OCI-LY1 (cell line): ENCODE results near the gene MRS2.

Experiments
- H2AFZ ChIP-seq: fragments of 200-600 bp; sonication (generic), shearing (Covaris generic); 2 replicates; pipeline ENCODE4 v1.6.0; 2014; ENCODE audit warnings: antibody characterized with exemption, mild to moderate bottlenecking, low read length
- H3F3A ChIP-seq: fragments of 200-600 bp; sonication (generic), shearing (Covaris generic); 2 replicates; pipeline ENCODE4 v1.6.0; 2014; ENCODE audit warnings: mild to moderate bottlenecking, antibody characterized with exemption, low read length, moderate library complexity; ENCODE audit not compliant: insufficient read depth
- H3K27ac ChIP-seq: fragments of 200-600 bp; sonication (generic); 2 replicates; pipeline ENCODE4 v1.5.1; 2014; ENCODE audit warnings: low read length, mixed run types, mild to moderate bottlenecking, low read depth; ENCODE audit not compliant: poor library complexity, severe bottlenecking
- H3K27me3 ChIP-seq: fragments of 200-600 bp; sonication (generic); 2 replicates; pipeline ENCODE4 v1.6.0; 2014; ENCODE audit warnings: antibody characterized with exemption, mild to moderate bottlenecking, low read length, moderate library complexity; ENCODE audit not compliant: insufficient read depth
- H3K36me3 ChIP-seq: fragments of 200-600 bp; sonication (generic); 2 replicates; pipeline ENCODE4 v1.6.1; 2014; ENCODE audit warnings: mild to moderate bottlenecking, antibody characterized with exemption, low read length, moderate library complexity, mixed read lengths; ENCODE audit not compliant: insufficient read depth
- H3K4me1 ChIP-seq: fragments of 200-600 bp; sonication (generic); 2 replicates; pipeline ENCODE4 v1.5.1; 2014; ENCODE audit warnings: mild to moderate bottlenecking, low read length, moderate library complexity; ENCODE audit not compliant: insufficient read depth, severe bottlenecking
- H3K4me2 ChIP-seq: fragments of 200-600 bp; sonication (generic), shearing (Covaris generic); 2 replicates; pipeline ENCODE4 v1.6.1; 2014; ENCODE audit warnings: low read length
- H3K4me3 ChIP-seq: fragments of 200-600 bp; sonication (generic); 2 replicates; pipeline ENCODE4 v1.5.1; 2014; ENCODE audit warnings: low read length, low read depth, mild to moderate bottlenecking, mixed read lengths; ENCODE audit not compliant: poor library complexity, severe bottlenecking
- H3K79me2 ChIP-seq: fragments of 200-600 bp; shearing (Covaris generic); 2 replicates; pipeline ENCODE4 v1.6.1; 2016; ENCODE audit warnings: mixed run types, low read length, mixed read lengths; ENCODE audit not compliant: insufficient read depth
- H3K9ac ChIP-seq: fragments of 200-600 bp; sonication (generic), shearing (Covaris generic); 2 replicates; pipeline ENCODE4 v1.6.1; 2014; ENCODE audit warnings: mild to moderate bottlenecking, low read length, mixed read lengths
- H3K9me2 ChIP-seq: fragments of 200-600 bp; sonication (generic), shearing (Covaris generic); 2 replicates; pipeline ENCODE4 v1.6.1; 2014; ENCODE audit warnings: low read depth, mild to moderate bottlenecking, low read length, mixed read lengths
- H3K9me3 ChIP-seq: fragments of 200-600 bp; shearing (Covaris generic); 2 replicates; pipeline ENCODE4 v1.6.1; 2014; ENCODE audit warnings: low read length, mixed read lengths
- H4K20me1 ChIP-seq: fragments of 200-600 bp; sonication (generic), shearing (Covaris generic); 2 replicates; pipeline ENCODE4 v1.6.0; 2016; ENCODE audit warnings: mild to moderate bottlenecking, low read length; ENCODE audit not compliant: insufficient read depth
- EZH2 ChIP-seq: fragments of 200-600 bp; sonication (generic), shearing (Covaris generic); IDR thresholded peaks from 2 replicates; pipeline ENCODE4 v1.8.0; 2017; ENCODE audit warnings: borderline replicate concordance, mixed run types, mild to moderate bottlenecking, antibody characterized with exemption, low read length, moderate library complexity, mixed read lengths
- TF ChIP-seq, protein P1 (sequence below): fragments of 200-600 bp; sonication (generic), shearing (Covaris generic); IDR thresholded peaks from 2 replicates; pipeline ENCODE4 v1.5.1; 2017; ENCODE audit warnings: mild to moderate bottlenecking, antibody characterized with exemption, low read length, moderate library complexity, mixed read lengths

Gene MRS2

DNA sequence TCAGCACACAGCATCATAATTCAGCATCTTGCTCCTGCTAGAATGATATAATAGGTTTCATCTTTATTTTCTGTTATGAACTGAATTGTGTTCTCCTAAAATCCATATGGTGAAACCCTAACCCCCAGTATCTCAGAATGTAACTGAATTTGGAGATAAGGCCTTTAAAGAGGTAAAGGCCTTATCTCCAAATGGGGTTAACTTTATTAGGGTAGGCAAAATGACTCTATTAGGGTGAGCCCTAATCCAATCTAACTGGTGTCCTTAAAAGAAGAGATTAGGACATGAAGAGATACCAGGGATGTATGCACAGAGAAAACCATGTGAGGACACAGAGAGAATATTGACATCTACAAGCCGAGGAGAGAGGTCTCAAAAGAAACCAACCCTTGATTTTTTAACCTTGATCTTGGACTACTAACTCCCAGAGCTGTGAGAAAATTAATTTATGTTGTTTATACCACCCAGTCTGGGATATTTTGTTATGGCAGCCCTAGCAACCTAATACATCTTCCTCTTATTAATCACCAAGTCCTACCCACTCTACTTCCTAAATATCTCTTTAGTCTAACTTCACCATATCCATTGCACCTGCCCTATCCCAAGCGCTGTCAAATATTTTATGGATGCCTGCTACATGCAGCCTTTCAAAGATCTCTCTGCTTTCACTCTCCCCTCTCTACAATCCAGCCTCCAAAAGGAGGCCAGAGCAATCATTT, 8.5 kb upstream of the MRS2 start:
- Histone ChIP-seq H3F3A (no peaks in the 10 kb centered on the region), H3K9me3 (peaks cover 12% of the 10 kb centered on the region), H3K4me3 (no peak overlapping the region), H3K27ac (no peak overlapping the region), H3K4me1 (peaks cover 11% of the 10 kb centered on the region), H4K20me1 (no peaks in the 10 kb centered on the region), H3K4me2 (no peak overlapping the region), H3K9ac (no peak overlapping the region), H3K79me2 (no peaks in the 10 kb centered on the region), H3K27me3 (peaks cover 3% of the 10 kb centered on the region; the same call in 1 of the 2 replicates), H3K9me2 (no peaks in the 10 kb centered on the region), H2AFZ (no peak overlapping the region), H3K36me3 (no peaks in the 10 kb centered on the region)
- TF ChIP-seq, protein P1, sequence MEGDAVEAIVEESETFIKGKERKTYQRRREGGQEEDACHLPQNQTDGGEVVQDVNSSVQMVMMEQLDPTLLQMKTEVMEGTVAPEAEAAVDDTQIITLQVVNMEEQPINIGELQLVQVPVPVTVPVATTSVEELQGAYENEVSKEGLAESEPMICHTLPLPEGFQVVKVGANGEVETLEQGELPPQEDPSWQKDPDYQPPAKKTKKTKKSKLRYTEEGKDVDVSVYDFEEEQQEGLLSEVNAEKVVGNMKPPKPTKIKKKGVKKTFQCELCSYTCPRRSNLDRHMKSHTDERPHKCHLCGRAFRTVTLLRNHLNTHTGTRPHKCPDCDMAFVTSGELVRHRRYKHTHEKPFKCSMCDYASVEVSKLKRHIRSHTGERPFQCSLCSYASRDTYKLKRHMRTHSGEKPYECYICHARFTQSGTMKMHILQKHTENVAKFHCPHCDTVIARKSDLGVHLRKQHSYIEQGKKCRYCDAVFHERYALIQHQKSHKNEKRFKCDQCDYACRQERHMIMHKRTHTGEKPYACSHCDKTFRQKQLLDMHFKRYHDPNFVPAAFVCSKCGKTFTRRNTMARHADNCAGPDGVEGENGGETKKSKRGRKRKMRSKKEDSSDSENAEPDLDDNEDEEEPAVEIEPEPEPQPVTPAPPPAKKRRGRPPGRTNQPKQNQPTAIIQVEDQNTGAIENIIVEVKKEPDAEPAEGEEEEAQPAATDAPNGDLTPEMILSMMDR, result no peak
- no peak for TF ChIP-seq EZH2

DNA sequence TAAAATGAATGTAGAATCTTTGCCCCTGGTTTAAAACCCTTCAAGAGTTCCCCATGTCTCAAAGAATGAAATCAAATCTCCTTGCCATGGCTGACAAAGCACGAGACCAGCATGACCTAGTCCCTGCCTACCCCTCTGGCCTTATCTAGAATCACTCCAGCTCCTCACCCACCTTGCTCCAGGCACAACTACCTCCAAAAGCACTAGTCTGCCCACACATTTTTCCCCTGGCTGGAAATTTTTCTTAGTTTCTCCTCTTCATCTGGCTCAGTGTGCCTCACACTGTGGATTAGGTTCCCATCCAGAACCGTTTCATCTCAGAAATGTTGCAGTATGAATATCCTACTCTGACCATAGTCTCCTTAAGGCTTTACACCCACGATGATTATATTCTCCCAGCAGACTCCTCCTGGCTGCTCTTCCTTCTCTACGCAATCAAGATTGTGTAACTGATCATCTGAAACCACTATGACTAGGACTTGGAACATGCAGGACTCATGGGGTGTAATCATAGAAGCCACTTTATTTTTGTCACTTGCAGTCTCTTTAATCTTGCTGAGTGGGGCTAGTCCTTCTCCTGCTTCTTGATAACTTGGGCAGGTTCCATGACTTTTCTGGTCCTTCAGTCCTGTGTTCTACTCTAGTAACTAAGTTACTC, 7.8 kb upstream of the MRS2 start:
- Histone ChIP-seq H3K36me3 (no peaks in the 10 kb centered on the region), H3K27me3 (peaks cover 3% of the 10 kb centered on the region; the same call in 1 of the 2 replicates), H3K9me3 (peaks cover 12% of the 10 kb centered on the region), H4K20me1 (no peaks in the 10 kb centered on the region), H3K9ac (no peak overlapping the region), H3K27ac (no peak overlapping the region), H3K4me2 (no peak overlapping the region), H2AFZ (no peak overlapping the region), H3K9me2 (no peaks in the 10 kb centered on the region), H3K4me1 (peaks cover 11% of the 10 kb centered on the region), H3F3A (no peaks in the 10 kb centered on the region), H3K4me3 (no peak overlapping the region), H3K79me2 (no peaks in the 10 kb centered on the region)
- TF ChIP-seq, protein P1, result no peak
- no peak for TF ChIP-seq EZH2

DNA sequence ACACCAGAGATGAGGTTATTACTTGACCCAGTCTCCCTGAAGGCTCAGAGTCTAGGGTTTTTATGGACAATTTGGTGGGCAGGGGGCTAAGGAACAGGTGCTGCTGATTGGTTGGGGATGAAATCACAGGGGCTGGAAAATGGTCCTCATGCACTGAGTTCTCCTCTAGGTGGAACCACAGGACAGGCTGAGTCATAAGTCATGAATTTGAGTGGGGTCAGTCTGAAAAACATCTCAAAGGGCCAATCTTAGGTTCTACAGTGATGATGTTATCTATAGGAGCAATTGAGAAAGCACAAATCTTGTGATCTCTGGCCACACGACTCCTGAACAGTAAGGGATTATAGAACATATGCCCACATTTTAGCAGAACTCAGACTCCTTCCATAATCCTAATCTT, 5.9 kb upstream of the MRS2 start:
- Histone ChIP-seq H3K4me2 (no peak overlapping the region), H4K20me1 (no peaks in the 10 kb centered on the region), H3K27me3 (peaks cover 3% of the 10 kb centered on the region; the same call in 1 of the 2 replicates), H3K4me1 (peaks cover 4% of the 10 kb centered on the region), H3K79me2 (no peaks in the 10 kb centered on the region), H3F3A (no peaks in the 10 kb centered on the region), H2AFZ (no peak overlapping the region), H3K27ac (no peak overlapping the region), H3K9me2 (no peaks in the 10 kb centered on the region), H3K36me3 (no peaks in the 10 kb centered on the region), H3K9me3 (peaks cover 12% of the 10 kb centered on the region), H3K9ac (no peak overlapping the region), H3K4me3 (no peak overlapping the region)
- TF ChIP-seq EZH2, result no peak
- TF ChIP-seq, protein P1, result no peak
